DMS153 treated with DMSO at 0.1 percent for 48 hours (cell line): Measurements from ENCODE around the gene SIKE1.
"Not testable (repeated sequence)": the region's sequence is repeated elsewhere in the genome, so short reads cannot be mapped to it uniquely, and the experiment has no call there.

Experiments used
- DNase-seq: peaks from one replicate; lab custom pipeline; 2025; ENCODE audit not compliant: unreplicated experiment; lab: John Stamatoyannopoulos, UW

The SIKE1 gene

DNA sequence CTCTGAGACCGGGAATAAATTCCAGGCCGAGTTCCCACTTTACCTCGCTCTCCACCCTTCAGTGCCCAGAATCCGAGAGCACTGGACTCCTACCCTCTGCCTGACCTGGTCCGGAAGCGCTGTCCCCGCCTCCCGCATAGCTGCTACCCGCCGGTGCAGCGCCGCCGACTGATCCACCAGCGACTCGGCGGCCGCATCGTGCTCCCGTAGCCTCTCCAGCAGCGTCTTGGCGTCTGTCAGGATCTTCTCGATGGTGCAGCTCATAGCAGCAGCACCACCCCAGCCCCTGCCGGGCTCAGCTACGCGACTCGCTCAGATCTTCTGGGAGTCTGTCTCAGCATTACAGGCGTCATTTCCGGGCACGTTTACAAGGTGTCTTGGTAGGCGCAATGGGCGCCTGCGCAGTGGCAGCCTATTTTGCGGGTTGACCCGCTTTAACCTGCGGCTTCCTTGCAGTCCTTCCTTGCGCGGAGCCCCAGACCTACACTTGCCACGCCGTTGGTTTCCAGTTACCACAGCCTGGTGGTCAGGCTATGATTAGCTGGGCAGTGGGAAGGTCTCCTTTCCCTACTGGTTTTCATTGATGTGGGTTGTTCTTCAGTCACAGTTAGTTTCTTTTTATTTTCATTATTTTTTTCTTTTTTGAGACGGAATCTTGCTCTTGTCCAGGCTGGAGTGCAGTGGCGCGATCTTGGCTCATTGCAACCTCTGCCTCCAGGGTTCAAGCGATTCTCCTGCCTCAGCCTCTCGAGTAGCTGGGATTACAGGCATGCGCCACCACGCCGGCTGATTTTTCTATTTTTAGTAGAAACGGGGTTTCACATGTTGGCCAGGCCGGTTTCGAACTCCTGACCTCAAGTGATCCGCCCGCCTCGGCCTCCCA, at the start of gene SIKE1:
TSS of gene SIKE1 (minus strand) at position 342 of the 883 bp plus-strand sequence. CDS start at position 264, 78 bp downstream.
- peak; percentile 77 for DNase-seq

DNA sequence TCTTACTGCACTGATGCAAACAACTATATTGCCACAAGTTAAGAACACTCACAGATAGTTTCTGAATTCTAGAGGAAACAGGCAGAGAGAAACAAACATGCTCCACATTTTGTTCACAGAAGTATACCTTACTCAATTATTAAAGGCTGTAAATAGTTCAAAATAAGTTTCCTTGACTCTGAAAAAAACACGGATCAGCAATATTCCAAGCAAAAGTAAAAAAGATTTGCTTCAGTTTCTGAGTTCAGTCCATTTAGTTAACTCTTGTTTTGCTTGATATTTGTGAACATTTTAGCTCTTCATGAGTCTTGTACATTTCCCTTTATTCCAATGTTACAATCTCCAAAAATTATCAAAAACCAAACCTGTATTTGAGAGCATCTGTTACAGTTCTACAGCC, 49.6 kb upstream of the SIKE1 start:
- not testable (repeated sequence) for DNase-seq

DNA sequence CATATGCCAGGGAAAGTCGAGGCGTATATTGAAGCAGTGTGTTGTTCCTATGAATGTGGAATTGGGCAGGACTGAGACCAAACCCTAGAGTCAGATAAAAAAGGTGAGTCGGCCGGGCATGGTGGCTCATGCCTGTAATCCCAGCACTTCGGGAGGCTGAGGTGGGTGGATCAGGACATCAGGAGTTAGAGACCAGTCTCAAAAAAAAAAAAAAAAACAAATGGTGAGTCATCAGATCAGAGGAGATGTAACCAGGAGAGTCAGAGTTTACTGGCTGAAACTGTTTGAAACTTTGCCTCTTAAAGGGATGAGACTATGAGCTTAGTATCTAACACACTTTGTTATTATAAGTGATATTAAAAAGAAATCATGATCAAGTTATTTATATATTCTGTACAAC, 47.8 kb upstream of the SIKE1 start:
- DNase-seq, result no peak

DNA sequence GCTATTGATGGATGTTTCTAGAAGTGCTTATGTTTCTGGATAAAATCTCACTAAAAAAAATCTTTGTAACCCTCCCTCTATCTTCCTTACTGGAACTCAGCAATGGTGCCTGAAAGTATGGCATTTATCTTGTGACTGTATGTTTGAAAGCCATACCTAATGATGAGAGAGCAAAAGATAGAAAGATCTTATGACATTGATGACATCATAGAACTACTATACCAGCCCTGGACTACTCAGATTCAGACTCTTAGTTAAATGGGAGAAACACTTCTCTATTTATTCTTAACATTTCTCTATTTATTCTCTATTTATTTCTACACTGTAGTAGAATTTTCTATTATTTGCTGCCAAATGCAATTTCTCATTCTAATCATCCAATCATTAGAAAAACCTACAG, 41.5 kb upstream of the SIKE1 start:
- no peak for DNase-seq

DNA sequence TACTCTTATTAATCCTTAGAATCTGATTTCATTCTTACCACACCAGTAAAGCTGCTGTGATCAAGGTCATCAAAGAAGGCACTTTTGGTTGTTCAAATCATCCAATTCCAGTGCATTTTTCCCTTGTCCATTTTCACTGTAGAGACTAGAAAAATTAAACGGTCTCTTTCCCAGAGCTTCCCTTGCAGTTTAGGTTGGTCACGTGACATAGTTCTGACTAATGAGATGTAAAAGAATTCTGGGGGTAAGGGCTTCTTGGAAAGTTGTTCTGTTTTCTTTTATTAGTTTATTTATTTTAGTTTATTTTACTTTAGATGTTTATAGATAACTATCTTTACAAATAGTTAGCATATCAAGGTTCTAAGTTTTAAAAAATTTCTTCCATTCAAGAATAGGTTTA, 39.9 kb upstream of the SIKE1 start:
- DNase-seq, result no peak

DNA sequence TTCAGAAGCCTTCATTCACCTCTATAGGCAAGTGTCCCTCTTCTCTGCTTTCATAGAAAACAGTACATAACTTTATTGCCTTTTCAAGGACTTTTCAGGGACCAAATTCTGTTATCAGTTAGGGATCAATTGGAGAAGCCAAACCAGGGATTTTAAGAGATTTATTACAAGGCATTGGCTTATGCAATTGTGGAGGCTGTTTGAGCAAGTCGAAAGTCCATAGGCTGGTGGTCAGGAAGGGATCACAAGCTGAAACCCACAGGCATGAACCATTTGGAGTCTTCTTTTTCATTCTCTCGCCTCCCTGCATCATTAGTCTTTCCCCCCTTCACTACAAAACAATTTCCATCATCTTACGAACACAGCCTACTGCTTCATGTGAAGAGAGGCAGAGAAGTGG, 39.4 kb upstream of the SIKE1 start:
- no peak for DNase-seq

DNA sequence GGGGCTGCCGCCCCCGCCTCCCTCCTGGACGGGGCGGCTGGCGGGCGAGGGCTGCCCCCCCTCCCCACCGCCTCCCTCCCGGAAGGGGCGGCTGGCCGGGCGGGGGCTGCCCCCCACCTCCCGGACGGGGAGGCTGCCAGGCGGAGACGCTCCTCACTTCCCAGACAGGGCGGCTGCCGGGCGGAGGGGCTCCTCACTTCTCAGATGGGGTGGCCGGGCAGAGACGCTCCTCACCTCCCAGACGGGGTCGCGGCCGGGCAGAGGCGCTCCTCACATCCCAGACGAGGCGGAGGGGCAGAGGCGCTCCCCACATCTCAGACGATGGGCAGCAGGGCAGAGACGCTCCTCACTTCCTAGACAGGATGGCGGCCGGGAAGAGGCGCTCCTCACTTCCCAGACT, 24.0 kb upstream of the SIKE1 start:
- not testable (repeated sequence) for DNase-seq

DNA sequence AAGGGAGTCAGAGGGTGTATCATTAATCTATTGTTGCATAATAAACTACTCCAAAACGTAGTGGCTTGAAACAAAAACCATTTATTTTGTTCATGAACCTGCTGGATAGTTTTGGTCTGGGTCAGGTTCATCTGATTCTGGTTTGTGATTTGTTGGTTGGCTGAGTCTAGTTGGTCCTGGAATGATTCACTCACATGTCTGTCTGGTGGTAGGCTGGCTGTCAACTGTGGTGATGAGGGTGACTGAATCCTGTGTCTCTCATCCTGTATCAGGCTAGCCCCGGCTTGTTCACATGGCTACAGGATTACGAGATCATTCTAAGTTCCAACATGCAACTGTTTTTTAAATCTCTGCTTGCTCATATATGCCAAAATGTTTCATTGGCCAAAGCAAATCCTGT, 22.5 kb upstream of the SIKE1 start:
- no peak for DNase-seq

DNA sequence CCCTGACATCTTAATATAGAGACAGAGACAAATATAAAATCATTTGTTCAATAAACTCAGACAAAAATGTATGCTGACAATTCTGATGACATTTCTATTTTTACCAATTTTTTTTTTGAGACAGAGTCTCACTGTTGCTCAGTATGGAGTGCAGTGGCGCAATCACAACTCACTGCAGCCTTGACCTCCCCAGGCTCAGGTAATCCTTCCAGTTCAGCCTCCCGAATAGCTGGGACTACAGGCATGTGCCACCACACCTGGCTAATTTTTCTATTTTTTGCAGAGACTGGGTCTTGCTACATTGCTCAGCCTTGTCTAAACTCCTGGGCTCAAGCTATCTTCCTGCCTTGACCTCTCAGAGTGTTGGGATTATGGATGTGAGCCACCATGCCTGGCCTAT, 13.6 kb upstream of the SIKE1 start:
- DNase-seq, result no peak

DNA sequence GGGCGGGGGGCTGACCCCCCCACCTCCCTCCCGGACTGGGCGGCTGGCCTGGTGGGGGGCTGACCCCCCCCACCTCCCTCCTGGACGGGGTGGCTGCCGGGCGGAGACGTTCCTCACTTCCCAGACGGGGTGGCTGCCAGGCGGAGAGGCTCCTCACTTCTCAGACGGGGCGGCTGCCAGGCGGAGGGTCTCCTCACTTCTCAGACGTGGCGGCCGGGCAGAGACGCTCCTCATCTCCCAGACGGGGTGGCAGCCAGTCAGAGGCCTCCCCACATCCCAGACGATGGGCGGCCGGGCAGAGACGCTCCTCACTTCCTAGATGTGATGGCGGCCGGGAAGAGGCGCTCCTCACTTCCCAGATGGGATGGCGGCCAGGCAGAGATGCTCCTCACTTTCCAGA, 10.1 kb upstream of the SIKE1 start:
- not testable (repeated sequence) for DNase-seq

DNA sequence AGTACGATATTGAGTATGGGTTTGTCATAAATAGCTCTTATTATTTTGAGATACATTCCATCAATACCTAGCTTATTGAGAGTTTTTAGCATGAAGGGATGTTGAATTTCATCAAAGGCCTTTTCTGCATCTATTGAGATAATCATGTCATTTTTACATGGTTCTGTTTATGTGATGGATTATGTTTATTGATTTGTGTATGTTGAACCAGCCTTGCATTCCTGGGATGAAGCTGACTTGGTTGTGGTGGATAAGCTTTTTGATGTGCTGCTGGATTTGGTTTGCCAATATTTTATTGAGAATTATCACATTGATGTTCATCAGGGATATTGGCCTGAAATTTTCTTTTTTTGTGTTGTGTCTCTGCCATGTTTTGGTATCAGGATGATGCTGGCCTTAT, 6.0 kb upstream of the SIKE1 start:
- not testable (repeated sequence) for DNase-seq

DNA sequence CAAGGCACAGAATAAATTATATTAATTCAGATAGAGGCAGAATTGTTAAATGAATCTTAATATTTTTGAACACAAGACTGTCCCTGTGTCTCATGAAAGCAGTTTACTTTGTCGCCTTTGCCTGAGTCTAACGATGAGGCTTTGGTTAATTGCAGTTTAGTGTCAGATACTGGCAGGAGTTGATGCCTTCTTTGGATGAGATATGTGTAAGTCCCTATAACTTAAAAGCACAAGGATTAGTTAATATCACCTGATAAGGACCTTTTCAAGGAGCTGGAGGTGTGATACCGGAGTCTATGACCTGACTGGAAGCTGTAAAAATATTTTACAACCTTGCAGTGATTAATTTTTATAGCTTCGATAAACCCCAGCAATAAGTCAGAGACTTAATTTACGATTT, 2.0 kb upstream of the SIKE1 start:
- no peak for DNase-seq

DNA sequence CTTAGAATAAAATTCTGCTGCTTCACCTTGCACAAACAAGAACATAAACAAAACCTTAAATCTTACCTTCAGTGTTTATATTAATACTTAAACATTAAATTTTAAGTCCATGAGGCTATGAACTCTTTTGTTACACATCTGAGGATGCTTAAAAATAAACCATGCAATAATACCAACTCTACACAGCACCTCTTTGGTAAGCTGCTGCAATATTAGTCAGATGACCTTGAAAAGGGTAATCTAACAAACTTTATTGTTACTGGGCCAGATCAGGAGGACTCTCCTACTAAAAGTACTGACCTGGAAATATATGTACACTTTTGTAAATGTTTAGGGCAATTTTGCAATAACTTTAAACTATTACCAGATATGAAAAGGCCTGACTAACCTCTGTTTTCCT, 763 bp downstream of the SIKE1 start:
- no peak for DNase-seq

DNA sequence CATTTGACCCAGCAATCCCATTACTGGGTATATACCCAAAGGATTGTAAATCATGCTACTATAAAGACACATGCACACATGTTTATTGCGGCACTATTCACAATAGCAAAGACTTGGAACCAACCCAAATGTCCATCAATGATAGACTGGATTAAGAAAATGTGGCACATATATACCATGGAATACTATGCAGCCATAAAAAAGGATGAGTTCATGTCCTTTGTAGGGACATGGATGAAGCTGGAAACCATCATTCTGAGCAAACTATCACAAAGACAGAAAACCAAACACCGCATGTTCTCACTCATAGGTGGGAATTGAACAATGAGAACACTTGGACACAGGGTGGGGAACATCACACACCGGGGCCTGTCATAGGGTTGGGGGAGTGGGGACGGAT, 3.8 kb downstream of the SIKE1 start:
- DNase-seq, result not testable (repeated sequence)

DNA sequence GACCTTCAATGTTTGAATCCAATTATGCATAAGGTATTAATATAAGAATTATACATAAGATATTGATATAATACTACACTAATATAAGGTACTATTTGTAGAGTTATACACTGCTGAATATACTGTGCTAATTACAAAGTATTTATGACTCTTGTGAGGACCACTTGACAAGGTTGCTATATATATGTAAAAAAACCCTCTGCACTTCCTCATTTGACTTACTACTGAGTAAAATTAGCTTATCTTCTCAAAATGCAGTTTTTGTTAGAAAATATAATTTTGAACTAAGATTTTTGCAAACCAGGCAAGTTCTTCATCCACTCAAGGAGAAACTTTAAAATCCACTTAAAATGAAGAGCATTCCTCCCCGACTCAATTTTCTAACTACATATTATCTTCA, 8.5 kb downstream of the SIKE1 start:
- no peak for DNase-seq

DNA sequence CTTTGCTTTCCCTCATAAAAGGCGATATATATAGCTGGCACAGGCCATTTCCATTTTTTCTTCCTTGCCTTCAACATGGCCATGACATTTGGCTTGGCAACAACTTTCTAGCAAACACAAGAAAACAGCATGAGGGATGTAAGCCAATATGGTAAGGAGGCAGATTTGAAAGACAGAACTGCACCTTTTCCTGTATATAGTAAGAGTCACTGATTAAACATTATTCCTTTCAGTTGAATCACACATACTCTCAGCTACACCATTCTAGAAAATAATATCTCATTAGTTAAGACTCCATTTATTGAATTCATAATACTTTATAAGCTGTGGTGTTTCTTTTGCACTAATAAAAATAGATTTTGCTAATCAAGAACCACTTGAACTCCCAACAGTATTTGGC, 9.5 kb downstream of the SIKE1 start:
- DNase-seq, result no peak

DNA sequence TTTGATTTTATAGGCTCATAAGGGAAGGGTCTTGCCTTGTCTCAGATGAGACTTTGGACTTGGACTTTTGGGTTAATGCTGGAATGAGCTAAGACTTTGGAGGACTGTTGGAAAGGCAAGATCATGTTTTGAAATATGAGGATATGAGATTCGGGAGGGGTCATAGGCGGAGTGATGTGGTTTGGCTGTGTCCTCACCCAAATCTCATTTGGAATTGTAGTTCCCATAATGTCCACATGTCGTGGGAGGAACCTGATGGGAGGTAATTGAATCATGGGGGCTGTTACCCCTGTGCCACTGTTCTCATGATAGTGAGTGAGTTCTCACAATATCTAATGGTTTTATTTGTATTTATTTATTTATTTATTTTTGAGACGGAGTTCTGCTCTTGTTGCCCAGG, 15.8 kb downstream of the SIKE1 start:
- DNase-seq, result no peak

DNA sequence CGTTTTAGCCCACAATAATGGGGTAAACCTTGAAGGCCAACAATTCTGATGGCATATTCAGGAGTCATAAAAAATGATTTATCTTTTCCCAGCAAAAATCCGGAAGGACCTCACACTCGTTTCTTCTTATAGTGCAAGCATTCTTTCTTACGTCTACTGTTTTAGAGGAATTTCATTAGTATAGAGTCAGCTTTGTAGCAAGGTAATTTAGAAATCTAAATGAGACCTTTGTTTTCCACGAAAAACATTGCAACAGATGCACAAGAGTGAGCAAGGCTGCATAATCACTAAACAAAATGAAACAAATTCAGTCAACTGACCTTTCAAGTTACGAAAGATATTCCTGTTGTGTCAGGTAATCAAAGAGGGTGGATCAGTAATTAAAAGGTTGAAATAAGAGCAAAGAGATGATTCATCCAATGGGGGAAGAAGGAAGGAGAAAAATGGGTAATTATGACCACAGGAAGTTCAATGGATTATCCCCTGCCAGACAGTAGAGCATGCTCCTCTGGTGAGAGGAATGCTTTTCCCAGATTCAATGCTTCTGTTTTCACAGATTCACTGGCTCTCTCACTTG, 22.1 kb downstream of the SIKE1 start:
- no peak for DNase-seq

DNA sequence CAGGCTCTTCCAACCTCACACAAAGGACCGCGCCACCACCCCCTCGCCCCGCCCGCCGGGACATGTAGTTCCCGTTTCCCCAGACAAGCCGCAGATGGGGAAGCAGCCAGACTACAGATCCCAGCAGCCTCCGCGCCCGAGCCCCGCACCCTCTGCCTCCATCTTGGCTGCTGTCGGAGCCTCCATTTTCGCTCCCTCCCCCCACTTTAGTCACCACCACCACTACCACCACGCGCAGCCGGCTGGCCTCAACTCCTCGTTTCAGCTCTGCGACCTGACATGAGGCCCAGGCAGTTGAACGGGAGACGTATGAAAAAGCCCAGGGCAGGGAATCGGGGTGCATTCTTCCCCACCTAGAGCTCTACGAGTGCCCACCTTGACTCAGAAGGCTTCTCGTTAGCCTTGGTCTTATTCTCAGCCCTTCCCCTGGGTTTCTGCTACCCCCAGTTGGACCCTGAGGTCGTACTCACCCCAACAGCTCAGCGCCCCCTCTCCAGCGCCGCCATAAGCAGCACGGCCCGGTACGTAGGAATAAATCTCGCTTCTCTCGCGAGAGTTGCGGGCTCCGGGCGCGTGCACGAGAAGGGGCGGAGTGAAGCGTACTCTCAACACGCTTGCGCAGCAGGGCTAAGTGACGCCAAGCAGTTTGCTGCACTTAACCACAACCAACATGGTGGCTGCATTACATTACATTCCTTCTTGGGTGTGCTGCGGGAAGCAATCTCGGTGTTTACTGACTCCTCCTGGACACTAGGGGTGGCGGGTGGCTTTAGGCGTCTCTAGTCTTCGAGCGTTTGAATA, 22.8 kb downstream of the SIKE1 start, which contains the start of gene CSDE1:
TSS of gene CSDE1 (minus strand) at position 530 of the 801 bp plus-strand sequence. CDS start 18,094 bp downstream, outside the sequence.
- DNase-seq, result peak; percentile 97

DNA sequence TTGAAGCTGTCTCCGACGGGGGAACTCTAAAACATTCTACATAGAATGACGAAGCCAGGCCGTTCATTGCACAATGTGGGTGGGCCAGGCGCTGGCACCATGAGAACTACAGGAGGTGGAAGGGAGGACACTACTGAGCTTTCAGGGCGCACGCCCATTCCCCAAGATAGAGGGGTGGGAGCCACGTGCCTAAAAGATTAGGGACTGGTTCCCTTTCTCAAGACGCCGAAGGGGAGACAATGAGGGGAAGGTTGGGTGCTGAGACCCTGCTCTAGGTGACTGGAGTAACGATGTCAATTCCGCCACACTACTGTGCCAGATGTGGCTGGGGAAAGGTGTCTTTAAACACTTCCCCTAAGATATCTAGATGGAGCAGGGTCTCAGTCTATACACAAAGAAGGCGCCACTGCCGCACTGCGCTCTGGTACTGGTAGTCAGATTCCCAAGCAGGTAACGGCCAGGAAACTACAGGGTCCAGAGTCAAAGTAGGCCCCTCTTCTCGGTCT, 23.5 kb downstream of the SIKE1 start:
- no peak for DNase-seq
